HG03159 (cell line): Measurements from ENCODE around the gene PTPRG.

Source experiments
- ATAC-seq: cut with Tn5 transposase; IDR thresholded peaks from one replicate; pipeline ENCODE4 v1.9.1; 2021; ENCODE audit warnings: mild to moderate bottlenecking, moderate library complexity; ENCODE audit not compliant: unreplicated experiment

Gene PTPRG

GRCh38 chr3:61648481-61648880, 87.1 kb downstream of the PTPRG start:
- ATAC-seq, result no peak

- ATAC-seq, result no peak
Observed at GRCh38 chr3:61649381-61650170, 88.2 kb downstream of the PTPRG start.

- no peak for ATAC-seq
Observed at GRCh38 chr3:61650276-61650675, 88.9 kb downstream of the PTPRG start.

- no peak for ATAC-seq
Observed at GRCh38 chr3:61650719-61651410, 89.5 kb downstream of the PTPRG start.

GRCh38 chr3:61657689-61658088, 96.3 kb downstream of the PTPRG start:
- no peak for ATAC-seq

GRCh38 chr3:61662861-61663260, 101.5 kb downstream of the PTPRG start:
- ATAC-seq, result no peak

- ATAC-seq, result no peak
Observed at GRCh38 chr3:61663356-61664104, 102.2 kb downstream of the PTPRG start.

GRCh38 chr3:61664105-61664482, 102.7 kb downstream of the PTPRG start:
- no peak for ATAC-seq

GRCh38 chr3:61665121-61665520, 103.8 kb downstream of the PTPRG start:
- no peak for ATAC-seq

- ATAC-seq, result no peak
Observed at GRCh38 chr3:61665987-61666386, 104.6 kb downstream of the PTPRG start.

GRCh38 chr3:61666615-61667330, 105.4 kb downstream of the PTPRG start:
- no peak for ATAC-seq

- no peak for ATAC-seq
Observed at GRCh38 chr3:61667383-61667782, 106.0 kb downstream of the PTPRG start.

GRCh38 chr3:61667814-61668213, 106.4 kb downstream of the PTPRG start:
- ATAC-seq, result no peak

- no peak for ATAC-seq
Observed at GRCh38 chr3:61668317-61668864, 107.0 kb downstream of the PTPRG start.

- ATAC-seq, result no peak
Observed at GRCh38 chr3:61669203-61669602, 107.8 kb downstream of the PTPRG start.

- peak; percentile 50 for ATAC-seq
Observed at GRCh38 chr3:61669668-61670299, 108.4 kb downstream of the PTPRG start.

- ATAC-seq, result no peak
Observed at GRCh38 chr3:61673651-61674050, 112.3 kb downstream of the PTPRG start.

- ATAC-seq, result no peak
Observed at GRCh38 chr3:61674596-61674995, 113.2 kb downstream of the PTPRG start.

- ATAC-seq, result no peak
Observed at GRCh38 chr3:61679026-61679425, 117.7 kb downstream of the PTPRG start.

GRCh38 chr3:61680617-61681016, 119.2 kb downstream of the PTPRG start:
- no peak for ATAC-seq
